ENCODE data around the gene EXD2. TPM values are rescaled to one million over a fixed set of nuclear protein-coding genes. Genes with fewer than 3 reads are reported as not detected.

The EXD2 gene
- total and polyA plus RNA-seq, 5 donors from 2014 or later, result 4.2 to 7.9 (median 5.9) TPM

DNA sequence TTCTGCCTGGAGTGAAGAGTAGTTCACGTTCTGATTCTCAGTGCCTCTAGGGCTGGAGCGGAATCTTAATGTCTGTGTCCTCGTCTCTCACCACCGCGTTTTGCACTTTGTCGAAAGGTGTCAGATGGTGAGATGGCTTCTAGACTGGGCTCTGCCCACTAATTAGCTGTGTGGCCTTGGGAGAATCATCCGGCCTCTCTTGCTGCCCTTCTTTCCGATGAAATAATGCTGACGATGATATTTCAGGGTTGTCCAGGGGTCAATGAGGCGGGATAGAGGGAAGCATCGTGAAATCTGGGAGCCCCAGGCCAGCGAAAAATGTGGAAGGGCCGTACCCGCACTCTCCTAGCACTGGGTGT, 67.8 kb downstream of the EXD2 start:
- Histone ChIP-seq H3K4me3 (ENCODE audit: low read depth, low read length) (no peak overlapping the region), H3K36me3 (ENCODE audit: control insufficient read depth, insufficient read depth, low read length) (no peaks in the 10 kb centered on the region), H3K4me1 (ENCODE audit: control insufficient read depth, insufficient read depth, low read length, poor library complexity, severe bottlenecking) (peaks cover 17% of the 10 kb centered on the region), H3K27me3 (ENCODE audit: control insufficient read depth, insufficient read depth, low read length) (peaks cover 22% of the 10 kb centered on the region), H3K27ac (ENCODE audit: insufficient read depth, low read length, poor library complexity, severe bottlenecking) (no peak overlapping the region), H3K9me3 (ENCODE audit: control insufficient read depth in 2 of 2, low read length in 2 of 2) (no peaks in the 10 kb centered on the region)
- H3K27me3 Mint-ChIP-seq, result peaks cover 71% of the 10 kb centered on the region
- peak overlapping the region in 2 of 4 donors; percentile 39 to 56 for H3K4me3 Mint-ChIP-seq
- no peak overlapping the region for H3K27ac Mint-ChIP-seq
- no peak for DNase-seq
- peaks cover 0 to 4% (median 0%) of the 10 kb centered on the region in 7 donors for H3K9me3 Mint-ChIP-seq
- peaks cover 0 to 4% (median 0%) of the 10 kb centered on the region in 4 donors for H3K4me1 Mint-ChIP-seq
- H3K36me3 Mint-ChIP-seq, result no peaks in the 10 kb centered on the region
- no peak for ATAC-seq (ENCODE audit: low read depth in 2 of 2)

GRCh38 chr14:69259527-69260189, 68.4 kb downstream of the EXD2 start, which contains the start of gene GALNT16:
TSS of gene GALNT16 (plus strand) at chr14:69260158. CDS start at chr14:69260291, 133 bp downstream.
- DNase-seq, result no peak
- Histone ChIP-seq H3K27ac (ENCODE audit: insufficient read depth, low read length, poor library complexity, severe bottlenecking) (no peak within 1 kb of the TSS), H3K36me3 (ENCODE audit: control insufficient read depth, insufficient read depth, low read length) (no peaks in the 10 kb centered on the region), H3K4me3 (ENCODE audit: low read depth, low read length) (no peak within 1 kb of the TSS), H3K9me3 (ENCODE audit: control insufficient read depth in 2 of 2, low read length in 2 of 2) (no peaks in the 10 kb centered on the region), H3K27me3 (ENCODE audit: control insufficient read depth, insufficient read depth, low read length) (peaks cover 18% of the 10 kb centered on the region), H3K4me1 (ENCODE audit: control insufficient read depth, insufficient read depth, low read length, poor library complexity, severe bottlenecking) (peaks cover 17% of the 10 kb centered on the region)
- Mint-ChIP-seq H3K9me3 (peaks cover 0 to 4% (median 0%) of the 10 kb centered on the region in 7 donors), H3K4me1 (peaks cover 0 to 4% (median 0%) of the 10 kb centered on the region in 4 donors), H3K27me3 (peaks cover 68% of the 10 kb centered on the region), H3K27ac (no peak within 1 kb of the TSS), H3K36me3 (no peaks in the 10 kb centered on the region), H3K4me3 (peak within 1 kb of the TSS in 2 of 4 donors; percentile 39 to 56)
- ATAC-seq (ENCODE audit: low read depth in 2 of 2), result no peak

DNA sequence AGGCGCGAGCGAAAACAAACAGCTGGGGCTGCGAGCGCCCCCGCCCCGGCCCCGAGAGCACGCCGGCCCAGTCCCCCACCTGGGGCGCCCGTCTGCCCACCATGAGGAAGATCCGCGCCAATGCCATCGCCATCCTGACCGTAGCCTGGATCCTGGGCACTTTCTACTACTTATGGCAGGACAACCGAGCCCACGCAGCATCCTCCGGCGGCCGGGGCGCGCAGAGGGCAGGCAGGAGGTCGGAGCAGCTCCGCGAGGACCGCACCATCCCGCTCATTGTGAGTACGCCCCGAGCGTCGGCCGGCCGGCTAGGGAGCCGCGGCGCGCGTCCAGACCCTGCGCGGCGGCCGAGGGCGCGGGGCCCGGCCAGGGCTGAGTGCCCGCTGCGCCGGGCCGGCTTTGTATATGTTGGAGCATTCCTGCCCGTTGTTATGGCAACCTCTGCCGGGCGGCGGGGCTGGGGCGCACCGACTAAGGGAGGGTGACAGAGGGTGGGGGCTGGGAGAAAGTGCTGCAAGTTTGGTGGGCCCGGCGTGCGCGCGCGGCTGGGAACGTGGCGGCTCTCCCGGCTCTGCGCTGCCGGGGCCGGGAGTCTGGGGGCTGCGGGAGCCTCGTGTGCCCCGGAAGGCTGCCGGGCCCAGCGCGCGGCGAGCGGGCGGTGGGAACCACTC, 69.0 kb downstream of the EXD2 start:
- no peak for DNase-seq
- ATAC-seq (ENCODE audit: low read depth in 2 of 2), result no peak
- peaks cover 0 to 4% (median 0%) of the 10 kb centered on the region in 7 donors for H3K9me3 Mint-ChIP-seq
- H3K4me1 Mint-ChIP-seq, result peaks cover 0 to 4% (median 0%) of the 10 kb centered on the region in 4 donors
- peaks cover 18% of the 10 kb centered on the region for H3K27me3 ChIP-seq (ENCODE audit: control insufficient read depth, insufficient read depth, low read length)
- H3K36me3 ChIP-seq (ENCODE audit: control insufficient read depth, insufficient read depth, low read length), result no peaks in the 10 kb centered on the region
- peaks cover 72% of the 10 kb centered on the region for H3K27me3 Mint-ChIP-seq
- no peaks in the 10 kb centered on the region for H3K9me3 ChIP-seq (ENCODE audit: control insufficient read depth in 2 of 2, low read length in 2 of 2)
- H3K4me3 ChIP-seq (ENCODE audit: low read depth, low read length), result no peak overlapping the region
- no peak overlapping the region for H3K4me3 Mint-ChIP-seq
- H3K27ac Mint-ChIP-seq, result no peak overlapping the region
- peaks cover 17% of the 10 kb centered on the region for H3K4me1 ChIP-seq (ENCODE audit: control insufficient read depth, insufficient read depth, low read length, poor library complexity, severe bottlenecking)
- no peak overlapping the region for H3K27ac ChIP-seq (ENCODE audit: insufficient read depth, low read length, poor library complexity, severe bottlenecking)
- no peaks in the 10 kb centered on the region for H3K36me3 Mint-ChIP-seq

DNA sequence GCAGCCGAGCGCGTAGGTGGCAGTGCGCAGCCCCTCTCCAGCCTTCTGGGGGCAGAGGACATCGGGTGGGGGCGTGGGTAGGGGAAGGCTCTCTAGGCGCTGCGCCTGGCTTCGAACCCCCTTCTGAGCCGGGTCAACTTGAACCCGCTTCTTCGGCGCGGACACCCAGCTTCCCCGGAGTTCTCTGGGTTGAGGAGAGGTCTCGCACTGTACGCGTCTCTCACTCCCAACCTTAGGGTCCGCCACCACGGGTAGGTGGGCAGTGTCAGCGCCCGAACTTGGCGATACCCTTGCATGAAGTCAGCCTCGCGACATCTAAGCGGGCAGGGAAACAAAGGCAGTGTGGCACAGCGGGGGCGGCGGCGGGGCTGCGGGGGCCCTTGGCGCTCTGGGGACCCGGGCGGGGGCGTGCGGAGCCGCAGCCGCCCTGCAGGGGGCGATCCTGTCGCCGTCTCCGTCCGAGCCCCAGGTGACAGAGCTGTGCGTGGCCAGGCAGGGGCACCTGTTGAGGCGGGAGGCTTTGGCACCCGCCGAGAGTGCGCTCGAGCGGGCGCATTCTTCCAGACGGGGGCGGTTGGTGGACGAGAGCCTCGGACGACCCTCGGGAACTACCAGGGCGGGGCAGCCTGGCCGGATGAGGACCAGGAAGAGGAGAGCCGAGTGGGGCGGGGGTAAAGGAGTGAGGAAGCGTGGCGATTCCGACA, 69.7 kb downstream of the EXD2 start:
- Histone ChIP-seq H3K4me1 (ENCODE audit: control insufficient read depth, insufficient read depth, low read length, poor library complexity, severe bottlenecking) (peaks cover 17% of the 10 kb centered on the region), H3K36me3 (ENCODE audit: control insufficient read depth, insufficient read depth, low read length) (no peaks in the 10 kb centered on the region), H3K27me3 (ENCODE audit: control insufficient read depth, insufficient read depth, low read length) (peaks cover 18% of the 10 kb centered on the region), H3K4me3 (ENCODE audit: low read depth, low read length) (no peak overlapping the region), H3K9me3 (ENCODE audit: control insufficient read depth in 2 of 2, low read length in 2 of 2) (no peaks in the 10 kb centered on the region), H3K27ac (ENCODE audit: insufficient read depth, low read length, poor library complexity, severe bottlenecking) (no peak overlapping the region)
- H3K9me3 Mint-ChIP-seq, result peaks cover 0 to 4% (median 0%) of the 10 kb centered on the region in 7 donors
- ATAC-seq (ENCODE audit: low read depth in 2 of 2), result peak; percentile 48 to 57
- peak overlapping the region in 3 of 4 donors; percentile 46 to 74 (median 66) for H3K4me3 Mint-ChIP-seq
- H3K4me1 Mint-ChIP-seq, result peaks cover 0 to 4% (median 0%) of the 10 kb centered on the region in 4 donors
- peaks cover 75% of the 10 kb centered on the region for H3K27me3 Mint-ChIP-seq
- peak in 2 of 3 donors; percentile 3 to 33 for DNase-seq
- no peak overlapping the region for H3K27ac Mint-ChIP-seq
- no peaks in the 10 kb centered on the region for H3K36me3 Mint-ChIP-seq

- Mint-ChIP-seq H3K27me3 (peaks cover 74% of the 10 kb centered on the region), H3K4me3 (peak overlapping the region in 1 of 4 donors; percentile 66), H3K36me3 (no peaks in the 10 kb centered on the region), H3K9me3 (peaks cover 0 to 4% (median 0%) of the 10 kb centered on the region in 7 donors), H3K27ac (no peak overlapping the region), H3K4me1 (peaks cover 0 to 4% (median 0%) of the 10 kb centered on the region in 4 donors)
- peaks cover 17% of the 10 kb centered on the region for H3K4me1 ChIP-seq (ENCODE audit: control insufficient read depth, insufficient read depth, low read length, poor library complexity, severe bottlenecking)
- H3K9me3 ChIP-seq (ENCODE audit: control insufficient read depth in 2 of 2, low read length in 2 of 2), result no peaks in the 10 kb centered on the region
- H3K27ac ChIP-seq (ENCODE audit: insufficient read depth, low read length, poor library complexity, severe bottlenecking), result no peak overlapping the region
- no peaks in the 10 kb centered on the region for H3K36me3 ChIP-seq (ENCODE audit: control insufficient read depth, insufficient read depth, low read length)
- peaks cover 18% of the 10 kb centered on the region for H3K27me3 ChIP-seq (ENCODE audit: control insufficient read depth, insufficient read depth, low read length)
- ATAC-seq (ENCODE audit: low read depth in 2 of 2) (no peak), DNase-seq (no peak)
- no peak overlapping the region for H3K4me3 ChIP-seq (ENCODE audit: low read depth, low read length)
These were observed 70.5 kb downstream of the EXD2 start for GRCh38 chr14:69261761-69262331.

DNA sequence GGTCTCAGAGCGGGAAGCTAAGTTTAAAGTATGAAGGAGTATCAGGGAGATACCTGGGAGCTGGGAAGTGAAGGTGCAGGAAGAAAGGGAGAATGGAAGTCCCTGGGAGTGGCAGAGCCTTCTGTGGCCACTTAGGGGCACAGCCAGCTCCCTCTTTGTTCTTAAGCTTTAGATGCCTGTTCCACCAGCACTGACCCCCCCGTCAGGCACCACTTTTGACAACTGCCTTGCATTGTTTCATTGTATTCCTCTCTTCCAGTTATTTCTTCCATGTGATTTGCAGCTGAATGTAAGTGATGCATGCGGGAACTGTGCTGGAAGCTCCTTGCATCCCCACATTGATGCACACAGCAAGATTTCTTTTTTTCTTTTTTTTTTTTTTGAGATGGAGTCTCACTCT, 71.2 kb downstream of the EXD2 start:
- H3K27me3 ChIP-seq (ENCODE audit: control insufficient read depth, insufficient read depth, low read length), result peaks cover 16% of the 10 kb centered on the region
- no peak overlapping the region for H3K4me3 ChIP-seq (ENCODE audit: low read depth, low read length)
- H3K4me3 Mint-ChIP-seq, result peak overlapping the region in 2 of 4 donors; percentile 0 to 48
- no peak overlapping the region for H3K27ac ChIP-seq (ENCODE audit: insufficient read depth, low read length, poor library complexity, severe bottlenecking)
- DNase-seq (no peak), ATAC-seq (ENCODE audit: low read depth in 2 of 2) (no peak)
- peaks cover 0 to 4% (median 0%) of the 10 kb centered on the region in 4 donors for H3K4me1 Mint-ChIP-seq
- peaks cover 69% of the 10 kb centered on the region for H3K27me3 Mint-ChIP-seq
- no peaks in the 10 kb centered on the region for H3K36me3 ChIP-seq (ENCODE audit: control insufficient read depth, insufficient read depth, low read length)
- peaks cover 0 to 4% (median 0%) of the 10 kb centered on the region in 7 donors for H3K9me3 Mint-ChIP-seq
- no peaks in the 10 kb centered on the region for H3K36me3 Mint-ChIP-seq
- H3K27ac Mint-ChIP-seq, result no peak overlapping the region
- H3K4me1 ChIP-seq (ENCODE audit: control insufficient read depth, insufficient read depth, low read length, poor library complexity, severe bottlenecking), result peaks cover 17% of the 10 kb centered on the region
- no peaks in the 10 kb centered on the region for H3K9me3 ChIP-seq (ENCODE audit: control insufficient read depth in 2 of 2, low read length in 2 of 2)

GRCh38 chr14:69263364-69263763, 72.1 kb downstream of the EXD2 start:
- H3K27me3 ChIP-seq (ENCODE audit: control insufficient read depth, insufficient read depth, low read length), result peaks cover 16% of the 10 kb centered on the region
- H3K4me3 ChIP-seq (ENCODE audit: low read depth, low read length), result no peak overlapping the region
- H3K4me1 ChIP-seq (ENCODE audit: control insufficient read depth, insufficient read depth, low read length, poor library complexity, severe bottlenecking), result peaks cover 17% of the 10 kb centered on the region
- Mint-ChIP-seq H3K4me3 (no peak overlapping the region), H3K27me3 (peaks cover 60% of the 10 kb centered on the region), H3K9me3 (peaks cover 0 to 4% (median 0%) of the 10 kb centered on the region in 7 donors), H3K36me3 (no peaks in the 10 kb centered on the region), H3K27ac (no peak overlapping the region), H3K4me1 (peaks cover 0 to 4% (median 0%) of the 10 kb centered on the region in 4 donors)
- DNase-seq (no peak), ATAC-seq (ENCODE audit: low read depth in 2 of 2) (no peak)
- no peaks in the 10 kb centered on the region for H3K36me3 ChIP-seq (ENCODE audit: control insufficient read depth, insufficient read depth, low read length)
- no peaks in the 10 kb centered on the region for H3K9me3 ChIP-seq (ENCODE audit: control insufficient read depth in 2 of 2, low read length in 2 of 2)
- H3K27ac ChIP-seq (ENCODE audit: insufficient read depth, low read length, poor library complexity, severe bottlenecking), result no peak overlapping the region
